ENCODE results near the gene AXL.
"Not testable (repeated sequence)": the region's sequence is repeated elsewhere in the genome, so short reads cannot be mapped to it uniquely, and the experiment has no call there.

DNA sequence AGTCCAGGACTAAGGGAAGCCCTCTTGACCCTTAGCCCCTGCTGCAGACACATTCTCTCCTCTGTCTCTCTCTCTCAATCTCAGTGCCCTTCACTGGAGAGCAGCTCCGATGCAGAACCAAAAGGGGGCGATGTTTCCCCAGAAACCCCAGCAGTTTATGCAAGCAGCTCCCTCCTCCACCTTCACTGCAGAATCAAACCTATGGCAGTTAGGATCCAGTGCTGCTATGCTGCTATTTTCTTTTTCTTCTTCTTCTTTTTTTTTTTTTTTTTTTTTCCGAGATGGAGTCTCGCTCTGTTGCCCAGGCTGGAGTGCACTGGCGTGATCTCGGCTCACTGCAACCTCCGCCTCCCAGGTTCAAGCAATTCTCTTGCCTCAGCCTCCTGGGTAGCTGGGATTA, 14.7 kb upstream of the AXL start:
- not testable (repeated sequence) for TF ChIP-seq EZH2phosphoT487 (IDR thresholded peaks at IDR 0.05; ENCODE audit: insufficient read depth, low read depth); EZH2 (IDR thresholded peaks at IDR 0.05; ENCODE audit: insufficient read depth, poor library complexity, severe bottlenecking)

Data from GM23248 (cell line).